ENCODE results near the gene WDSUB1. TPM values are rescaled to one million over a fixed set of nuclear protein-coding genes. Genes with fewer than 3 reads are reported as not detected.

The WDSUB1 gene
- total and polyA plus RNA-seq, 2 of the 4 experiments (the other 2 are of a cell fraction), result 4.8 to 5.2 TPM

- dilution Hi-C loops (cut with HindIII; ENCODE audit: low sequenced_read_pairs, unreplicated experiment), result no loop called here
- Histone ChIP-seq H3K14ac (replicated peaks; ENCODE audit: low read depth, low read length) (no peak overlapping the region), H3K23ac (ENCODE audit: low read depth, low read length) (no peak overlapping the region), H3K4me3 (ENCODE audit: insufficient read depth, low read depth, low read length) (no peak overlapping the region), H2BK20ac (ENCODE audit: low read depth, low read length) (no peak overlapping the region), H3K4ac (ENCODE audit: low read depth, low read length) (no peak overlapping the region), H2BK5ac (ENCODE audit: low read depth, low read length, poor library complexity, severe bottlenecking) (no peak overlapping the region), H4K8ac (ENCODE audit: low read depth in 2 of 2, low read length in 2 of 2) (no peak overlapping the region), H3K4me1 (ENCODE audit: control insufficient read depth, insufficient read depth, low read length) (peaks cover 5% of the 10 kb centered on the region), H3K9me3 (ENCODE audit: control insufficient read depth, insufficient read depth, low read length) (no peaks in the 10 kb centered on the region), H2AK5ac (ENCODE audit: low read depth, low read length) (no peak overlapping the region), H3K9ac (ENCODE audit: low read depth, low read length) (no peak overlapping the region), H3K79me1 (ENCODE audit: low read depth in 1 of 2, low read length in 2 of 2) (peaks cover 0 to 28% of the 10 kb centered on the region in 2 experiments; a peak in 2 of 4 replicates), H2AFZ (replicated peaks; ENCODE audit: low read length, poor library complexity) (no peak overlapping the region), H3K27ac (ENCODE audit: insufficient read depth, low read length) (no peak overlapping the region), H3K9me1 (ENCODE audit: insufficient read depth, low read length) (peaks cover 20% of the 10 kb centered on the region), H3K56ac (ENCODE audit: extremely low read depth, insufficient read depth, low read length) (no peak overlapping the region), H3K18ac (ENCODE audit: low read depth, low read length) (no peak overlapping the region), H3K36me3 (ENCODE audit: control insufficient read depth, insufficient read depth, low read length) (peaks cover 44% of the 10 kb centered on the region), H4K5ac (ENCODE audit: low read depth, low read length) (no peak overlapping the region), H2BK15ac (ENCODE audit: low read depth, low read length) (no peak overlapping the region), H2AK9ac (replicated peaks; ENCODE audit: low read depth, low read length, poor library complexity) (peak overlapping the region; percentile 59), H3K4me2 (ENCODE audit: low read depth, low read length) (no peak overlapping the region), H4K20me1 (ENCODE audit: insufficient read depth, low read length) (peaks cover 10% of the 10 kb centered on the region), H2BK120ac (ENCODE audit: low read depth, low read length) (no peak overlapping the region), H3K27me3 (ENCODE audit: control insufficient read depth, insufficient read depth, low read length) (no peaks in the 10 kb centered on the region), H4K91ac (ENCODE audit: insufficient read depth, low read depth, low read length) (no peak overlapping the region)
- POLR2A ChIA-PET (ENCODE audit: unreplicated experiment), result no interaction called here
- in situ Hi-C loops (cut with MboI; ENCODE audit: low sequenced_read_pairs), result no loop called here
- DNase-seq (no peak), ATAC-seq (ENCODE audit: low read depth) (no peak)
- TF ChIP-seq FOS (IDR thresholded peaks at IDR 0.05; ENCODE audit: low read depth, low read length) (no peak), ELK1 (IDR thresholded peaks at IDR 0.05; ENCODE audit: borderline replicate concordance, low read depth, low read length) (no peak), RCOR1 (IDR thresholded peaks at IDR 0.05; ENCODE audit: insufficient replicate concordance, low read length) (no peak), RAD21 (IDR thresholded peaks at IDR 0.05; ENCODE audit: low read length) (no peak), MAFK (IDR thresholded peaks at IDR 0.05; ENCODE audit: low read depth, low read length) (no peak), NFE2L2 (IDR thresholded peaks at IDR 0.05; ENCODE audit: low read depth, low read length) (no peak), MAZ (IDR thresholded peaks at IDR 0.05; ENCODE audit: borderline replicate concordance, low read depth, low read length) (no peak), SMC3 (IDR thresholded peaks at IDR 0.05; ENCODE audit: low read depth, low read length) (no peak), POLR2A (IDR thresholded peaks at IDR 0.05; ENCODE audit: low read depth, low read length) (no peak), RFX5 (IDR thresholded peaks at IDR 0.05; ENCODE audit: low read depth, low read length) (no peak), CHD1 (IDR thresholded peaks at IDR 0.05; ENCODE audit: low read depth, low read length) (no peak), MXI1 (IDR thresholded peaks at IDR 0.05; ENCODE audit: borderline replicate concordance, low read depth, low read length) (no peak), CEBPB (IDR thresholded peaks at IDR 0.05; ENCODE audit: low read depth, low read length) (no peak), BHLHE40 (IDR thresholded peaks at IDR 0.05; ENCODE audit: low read depth, low read length) (no peak)
- TF ChIP-seq, protein P1, sequence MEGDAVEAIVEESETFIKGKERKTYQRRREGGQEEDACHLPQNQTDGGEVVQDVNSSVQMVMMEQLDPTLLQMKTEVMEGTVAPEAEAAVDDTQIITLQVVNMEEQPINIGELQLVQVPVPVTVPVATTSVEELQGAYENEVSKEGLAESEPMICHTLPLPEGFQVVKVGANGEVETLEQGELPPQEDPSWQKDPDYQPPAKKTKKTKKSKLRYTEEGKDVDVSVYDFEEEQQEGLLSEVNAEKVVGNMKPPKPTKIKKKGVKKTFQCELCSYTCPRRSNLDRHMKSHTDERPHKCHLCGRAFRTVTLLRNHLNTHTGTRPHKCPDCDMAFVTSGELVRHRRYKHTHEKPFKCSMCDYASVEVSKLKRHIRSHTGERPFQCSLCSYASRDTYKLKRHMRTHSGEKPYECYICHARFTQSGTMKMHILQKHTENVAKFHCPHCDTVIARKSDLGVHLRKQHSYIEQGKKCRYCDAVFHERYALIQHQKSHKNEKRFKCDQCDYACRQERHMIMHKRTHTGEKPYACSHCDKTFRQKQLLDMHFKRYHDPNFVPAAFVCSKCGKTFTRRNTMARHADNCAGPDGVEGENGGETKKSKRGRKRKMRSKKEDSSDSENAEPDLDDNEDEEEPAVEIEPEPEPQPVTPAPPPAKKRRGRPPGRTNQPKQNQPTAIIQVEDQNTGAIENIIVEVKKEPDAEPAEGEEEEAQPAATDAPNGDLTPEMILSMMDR (conservative IDR thresholded peaks at IDR 0.05; ENCODE audit: low read depth, low read length), result no peak
- TF ChIP-seq, protein P2, sequence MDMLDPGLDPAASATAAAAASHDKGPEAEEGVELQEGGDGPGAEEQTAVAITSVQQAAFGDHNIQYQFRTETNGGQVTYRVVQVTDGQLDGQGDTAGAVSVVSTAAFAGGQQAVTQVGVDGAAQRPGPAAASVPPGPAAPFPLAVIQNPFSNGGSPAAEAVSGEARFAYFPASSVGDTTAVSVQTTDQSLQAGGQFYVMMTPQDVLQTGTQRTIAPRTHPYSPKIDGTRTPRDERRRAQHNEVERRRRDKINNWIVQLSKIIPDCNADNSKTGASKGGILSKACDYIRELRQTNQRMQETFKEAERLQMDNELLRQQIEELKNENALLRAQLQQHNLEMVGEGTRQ (IDR thresholded peaks at IDR 0.05; ENCODE audit: low read depth, low read length), result no peak
- no CpG with 5 or more reads among the region's 4 CpGs for WGBS, 2 experiments (ENCODE audit: extremely low coverage in 2 of 2, insufficient read length in 1 of 2)
- intact Hi-C loops (cut with micrococcal nuclease), result loop anchor here (5.0 kb wide), 1 partner anchor 286 kb away; no protein-coding TSS in a partner anchor
- CTCF ChIA-PET, result no interaction called here
- BruUV-seq (replicated peaks), result no TSS peak
Observed at GRCh38 chr2:159188449-159188848, 98.1 kb downstream of the WDSUB1 start.
